Measurements from ENCODE around the gene UBTD1.
"Not testable (repeated sequence)": the region's sequence is repeated elsewhere in the genome, so short reads cannot be mapped to it uniquely, and the experiment has no call there.

UBTD1 gene

GRCh38 chr10:97567891-97568290 is 69.2 kb downstream of the UBTD1 start:
- no peak for DNase-seq

- no peak for DNase-seq
Measured at GRCh38 chr10:97570146-97570788, 71.5 kb downstream of the UBTD1 start.

GRCh38 chr10:97570789-97571471 is 72.2 kb downstream of the UBTD1 start:
- DNase-seq, result peak; percentile 21

DNA sequence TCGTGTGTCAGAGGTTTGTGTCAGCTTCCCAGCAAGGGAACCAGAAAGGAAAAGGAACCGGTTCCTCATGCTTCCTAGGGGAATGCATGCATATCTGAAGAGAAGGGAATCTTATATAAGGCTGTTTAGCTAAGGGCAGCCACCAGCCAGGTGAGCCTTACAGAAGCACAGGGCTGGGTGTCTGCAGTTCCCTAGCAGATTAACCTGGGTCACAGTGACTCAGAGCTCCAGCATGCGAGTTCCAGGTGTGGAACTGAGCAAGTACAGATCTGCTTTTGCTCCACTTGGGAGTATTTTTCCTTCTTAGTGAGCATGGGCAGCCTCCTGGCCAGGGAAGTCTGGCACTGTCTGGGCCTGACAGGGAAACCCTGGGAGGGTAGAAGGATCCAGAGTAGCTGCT is 72.9 kb downstream of the UBTD1 start:
- no peak for DNase-seq

- DNase-seq, result peak; percentile 80
Measured at GRCh38 chr10:97572214-97572989, 73.7 kb downstream of the UBTD1 start, which contains the start of gene ANKRD2. Gene ANKRD2 (plus strand): TSS chr10:97572779. CDS start chr10:97572789, 10 bp downstream.

- DNase-seq, result no peak
Measured at GRCh38 chr10:97573021-97573420, 74.3 kb downstream of the UBTD1 start.

- no peak for DNase-seq
Measured at GRCh38 chr10:97573672-97574071, 74.9 kb downstream of the UBTD1 start.

- no peak for DNase-seq
Measured at GRCh38 chr10:97574374-97575126, 75.8 kb downstream of the UBTD1 start.

- DNase-seq, result no peak
Measured at GRCh38 chr10:97575127-97575668, 76.5 kb downstream of the UBTD1 start.

- not testable (repeated sequence) for DNase-seq
Measured at GRCh38 chr10:97576487-97576886, 77.8 kb downstream of the UBTD1 start.

GRCh38 chr10:97577701-97578100 is 79.0 kb downstream of the UBTD1 start:
- DNase-seq, result no peak

DNA sequence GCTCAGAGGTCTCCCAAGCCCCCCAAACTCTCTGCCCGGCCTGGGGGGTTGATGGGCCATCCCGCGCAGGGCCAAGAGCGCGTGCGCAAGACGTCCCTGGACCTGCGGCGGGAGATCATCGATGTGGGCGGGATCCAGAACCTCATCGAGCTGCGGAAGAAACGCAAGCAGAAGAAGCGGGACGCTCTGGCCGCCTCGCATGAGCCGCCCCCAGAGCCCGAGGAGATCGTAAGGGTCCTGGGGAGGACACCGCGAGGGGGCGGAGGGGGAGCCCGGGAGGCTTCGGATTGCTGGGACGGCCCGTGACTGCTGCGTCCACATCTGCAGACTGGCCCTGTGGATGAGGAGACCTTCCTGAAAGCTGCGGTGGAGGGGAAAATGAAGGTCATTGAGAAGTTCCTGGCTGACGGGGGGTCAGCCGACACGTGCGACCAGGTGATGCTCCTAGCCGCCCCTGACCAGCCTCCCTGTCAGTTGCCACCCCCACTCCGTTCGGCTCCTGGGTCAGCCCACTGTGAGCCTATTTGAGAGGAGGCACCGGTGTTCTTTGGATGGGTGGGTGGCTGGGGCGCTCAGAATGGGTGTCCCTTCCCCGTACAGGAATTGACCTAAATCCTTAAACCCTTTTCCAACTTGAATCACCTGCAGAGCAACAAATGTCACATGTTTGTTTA is 79.6 kb downstream of the UBTD1 start:
- DNase-seq, result no peak

GRCh38 chr10:97580421-97581367 is 82.0 kb downstream of the UBTD1 start:
- DNase-seq, result no peak

GRCh38 chr10:97582169-97582568 is 83.4 kb downstream of the UBTD1 start:
- DNase-seq, result no peak

GRCh38 chr10:97583476-97583875 is 84.8 kb downstream of the UBTD1 start:
- DNase-seq, result no peak

DNA sequence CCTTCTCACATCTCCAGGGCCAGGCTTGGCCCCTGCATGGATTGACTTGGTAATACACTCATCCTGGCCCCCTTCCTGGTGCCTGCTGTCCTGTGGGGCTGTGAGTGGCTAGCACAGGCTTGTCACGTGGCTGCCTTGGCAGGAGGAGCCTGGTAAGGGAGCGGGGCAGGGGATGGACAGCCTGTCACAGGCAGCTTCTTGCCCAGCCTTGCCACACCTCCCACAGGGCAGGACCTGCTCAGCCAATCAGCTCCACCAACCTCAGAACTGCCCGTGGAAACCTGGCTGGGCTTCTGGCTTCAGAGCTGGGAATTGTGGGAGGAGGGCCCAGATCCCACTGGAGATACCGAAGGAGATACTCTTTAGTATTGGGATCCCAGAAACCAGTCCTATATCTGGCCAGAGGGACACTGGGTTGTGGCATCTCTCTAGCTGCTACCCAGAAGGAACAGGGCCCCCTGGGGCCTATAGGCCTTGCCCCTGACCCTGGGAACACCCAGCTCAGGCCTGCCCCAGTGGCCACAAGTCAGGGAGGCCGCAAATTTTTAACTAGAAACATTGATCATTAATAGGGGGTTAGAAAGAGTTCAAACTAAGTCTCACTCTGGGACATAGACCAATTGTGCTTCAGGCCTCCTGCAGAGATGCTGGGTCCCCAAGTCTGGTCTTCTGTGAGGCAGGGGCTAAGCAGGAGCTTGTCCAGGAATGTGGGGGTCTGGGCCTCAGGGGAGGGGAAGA is 85.5 kb downstream of the UBTD1 start, which contains the start of gene HOGA1:
TSS of gene HOGA1 (plus strand) at position 330 of the 738 bp plus-strand sequence. CDS start at position 645, 315 bp downstream.
- peak; percentile 90 for DNase-seq

GRCh38 chr10:97584798-97585438 is 86.2 kb downstream of the UBTD1 start:
- DNase-seq, result no peak

GRCh38 chr10:97585439-97585811 is 86.7 kb downstream of the UBTD1 start:
- no peak for DNase-seq

- DNase-seq, result no peak
Measured at GRCh38 chr10:97587183-97587582, 88.5 kb downstream of the UBTD1 start.

DNA sequence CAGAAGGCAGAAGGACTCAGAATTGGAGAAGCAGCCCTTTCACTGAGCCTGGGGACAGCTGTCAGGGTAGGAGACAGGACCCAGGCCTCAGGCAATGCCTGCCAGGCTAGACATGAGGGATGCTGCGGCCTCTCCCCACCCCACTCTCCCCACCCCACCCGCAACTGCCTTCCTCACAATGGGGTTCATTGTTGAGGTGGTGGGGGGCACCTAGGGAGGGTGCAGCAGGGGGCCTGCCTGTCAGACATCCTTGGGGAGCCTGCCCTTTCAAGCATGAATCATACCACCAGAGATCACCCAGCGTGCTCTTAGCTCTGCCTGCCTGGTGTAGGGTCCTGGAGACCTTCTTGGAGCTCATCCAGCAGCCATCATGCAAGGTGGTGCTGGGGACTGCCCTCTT is 90.8 kb downstream of the UBTD1 start, which contains the start of gene C10orf62:
TSS of gene C10orf62 (plus strand) at position 243 of the 400 bp plus-strand sequence. CDS start 177 bp downstream, outside the sequence.
- DNase-seq, result no peak

Measured in midbrain (tissue), 1 donor.